ENCODE measurements around the gene BAG2. TPM values are rescaled to one million over a fixed set of nuclear protein-coding genes. Genes with fewer than 3 reads are reported as not detected.

BAG2 gene
- total RNA-seq, 4 donors from 2014 or later, result 1.6 to 3.3 (median 2.1) TPM

DNA sequence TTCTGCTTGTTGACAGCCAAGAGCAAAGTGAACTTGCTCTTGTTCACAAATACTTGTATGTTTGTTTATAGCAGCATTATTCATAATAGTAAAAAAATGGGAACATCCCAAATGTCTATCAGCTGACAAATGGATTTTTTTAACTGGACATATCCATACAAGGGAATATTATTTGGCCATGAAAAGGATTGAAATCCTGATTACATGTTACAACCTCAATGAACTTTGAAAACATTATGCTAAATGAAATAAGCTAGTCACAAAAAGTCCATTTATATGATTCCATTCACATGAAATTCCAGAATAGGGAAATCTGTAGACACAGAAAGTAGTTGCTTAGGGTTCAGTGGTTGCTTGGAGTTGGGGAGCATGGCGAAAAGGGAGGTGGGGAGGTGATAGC lies 28.4 kb upstream of the BAG2 start:
- Histone ChIP-seq H3K9me3 (no peaks in the 10 kb centered on the region), H3K27me3 (no peaks in the 10 kb centered on the region), H3K4me1 (no peaks in the 10 kb centered on the region), H3K4me3 (no peak overlapping the region), H3K27ac (no peak overlapping the region), H3K36me3 (peaks cover 0 to 36% (median 0%) of the 10 kb centered on the region in 3 donors)
- no peak for DNase-seq
- no peak for TF ChIP-seq POLR2A (IDR thresholded peaks at IDR 0.05)
- TF ChIP-seq, protein P1, sequence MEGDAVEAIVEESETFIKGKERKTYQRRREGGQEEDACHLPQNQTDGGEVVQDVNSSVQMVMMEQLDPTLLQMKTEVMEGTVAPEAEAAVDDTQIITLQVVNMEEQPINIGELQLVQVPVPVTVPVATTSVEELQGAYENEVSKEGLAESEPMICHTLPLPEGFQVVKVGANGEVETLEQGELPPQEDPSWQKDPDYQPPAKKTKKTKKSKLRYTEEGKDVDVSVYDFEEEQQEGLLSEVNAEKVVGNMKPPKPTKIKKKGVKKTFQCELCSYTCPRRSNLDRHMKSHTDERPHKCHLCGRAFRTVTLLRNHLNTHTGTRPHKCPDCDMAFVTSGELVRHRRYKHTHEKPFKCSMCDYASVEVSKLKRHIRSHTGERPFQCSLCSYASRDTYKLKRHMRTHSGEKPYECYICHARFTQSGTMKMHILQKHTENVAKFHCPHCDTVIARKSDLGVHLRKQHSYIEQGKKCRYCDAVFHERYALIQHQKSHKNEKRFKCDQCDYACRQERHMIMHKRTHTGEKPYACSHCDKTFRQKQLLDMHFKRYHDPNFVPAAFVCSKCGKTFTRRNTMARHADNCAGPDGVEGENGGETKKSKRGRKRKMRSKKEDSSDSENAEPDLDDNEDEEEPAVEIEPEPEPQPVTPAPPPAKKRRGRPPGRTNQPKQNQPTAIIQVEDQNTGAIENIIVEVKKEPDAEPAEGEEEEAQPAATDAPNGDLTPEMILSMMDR (IDR thresholded peaks at IDR 0.05), result no peak

DNA sequence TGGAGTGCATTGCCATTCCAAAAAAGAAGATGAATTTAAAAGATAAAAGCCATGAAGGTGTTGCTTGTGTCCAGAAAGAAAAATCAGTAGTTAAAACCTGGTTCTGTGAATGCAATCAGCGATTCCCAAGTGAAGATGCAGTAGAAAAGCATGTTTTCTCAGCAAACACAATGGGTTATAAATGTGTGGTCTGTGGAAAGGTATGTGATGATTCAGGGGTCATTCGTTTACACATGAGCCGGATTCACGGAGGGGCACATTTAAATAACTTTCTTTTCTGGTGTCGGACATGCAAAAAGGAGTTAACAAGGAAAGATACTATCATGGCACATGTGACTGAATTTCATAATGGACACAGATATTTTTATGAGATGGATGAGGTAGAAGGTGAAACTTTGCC lies 24.7 kb upstream of the BAG2 start:
- no peaks in the 10 kb centered on the region for H3K27me3 ChIP-seq
- no peak for TF ChIP-seq POLR2A (IDR thresholded peaks at IDR 0.05)
- TF ChIP-seq, protein P1 (IDR thresholded peaks at IDR 0.05), result no peak
- H3K4me1 ChIP-seq, result no peaks in the 10 kb centered on the region
- no peak overlapping the region for H3K4me3 ChIP-seq
- no peaks in the 10 kb centered on the region for H3K9me3 ChIP-seq
- no peak for DNase-seq
- H3K27ac ChIP-seq, result no peak overlapping the region
- peaks cover 0 to 39% (median 0%) of the 10 kb centered on the region in 3 donors for H3K36me3 ChIP-seq

DNA sequence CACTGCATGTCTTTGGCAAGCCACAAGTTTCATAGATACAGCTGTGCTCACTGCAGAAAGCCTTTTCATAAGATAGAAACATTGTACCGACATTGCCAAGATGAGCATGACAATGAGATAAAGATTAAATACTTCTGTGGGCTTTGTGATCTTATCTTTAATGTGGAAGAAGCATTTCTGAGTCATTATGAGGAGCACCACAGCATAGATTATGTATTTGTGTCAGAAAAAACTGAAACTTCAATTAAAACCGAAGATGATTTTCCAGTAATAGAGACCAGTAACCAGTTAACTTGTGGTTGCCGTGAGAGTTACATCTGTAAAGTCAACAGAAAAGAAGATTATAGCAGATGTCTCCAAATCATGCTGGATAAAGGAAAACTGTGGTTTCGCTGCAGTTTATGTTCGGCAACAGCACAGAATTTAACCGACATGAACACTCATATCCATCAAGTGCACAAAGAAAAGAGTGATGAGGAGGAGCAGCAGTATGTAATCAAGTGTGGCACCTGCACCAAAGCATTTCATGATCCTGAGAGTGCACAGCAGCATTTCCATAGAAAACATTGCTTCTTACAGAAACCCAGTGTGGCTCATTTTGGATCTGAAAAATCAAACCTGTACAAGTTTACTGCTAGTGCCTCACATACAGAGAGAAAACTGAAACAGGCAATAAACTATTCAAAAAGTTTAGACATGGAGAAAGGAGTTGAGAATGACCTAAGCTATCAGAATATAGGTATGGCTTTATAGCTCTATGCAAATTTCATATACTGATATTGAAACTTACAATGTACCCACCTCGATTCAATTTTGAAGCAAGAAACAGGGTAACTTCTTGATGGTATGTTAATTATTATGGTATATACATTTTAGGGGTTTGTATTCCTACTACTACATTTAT lies 23.9 kb upstream of the BAG2 start:
- Histone ChIP-seq H3K36me3 (peaks cover 0 to 43% (median 0%) of the 10 kb centered on the region in 3 donors), H3K27me3 (no peaks in the 10 kb centered on the region), H3K27ac (no peak overlapping the region), H3K4me1 (no peaks in the 10 kb centered on the region), H3K4me3 (no peak overlapping the region), H3K9me3 (no peaks in the 10 kb centered on the region)
- TF ChIP-seq POLR2A (IDR thresholded peaks at IDR 0.05), result no peak
- TF ChIP-seq, protein P1 (IDR thresholded peaks at IDR 0.05), result no peak
- no peak for DNase-seq

DNA sequence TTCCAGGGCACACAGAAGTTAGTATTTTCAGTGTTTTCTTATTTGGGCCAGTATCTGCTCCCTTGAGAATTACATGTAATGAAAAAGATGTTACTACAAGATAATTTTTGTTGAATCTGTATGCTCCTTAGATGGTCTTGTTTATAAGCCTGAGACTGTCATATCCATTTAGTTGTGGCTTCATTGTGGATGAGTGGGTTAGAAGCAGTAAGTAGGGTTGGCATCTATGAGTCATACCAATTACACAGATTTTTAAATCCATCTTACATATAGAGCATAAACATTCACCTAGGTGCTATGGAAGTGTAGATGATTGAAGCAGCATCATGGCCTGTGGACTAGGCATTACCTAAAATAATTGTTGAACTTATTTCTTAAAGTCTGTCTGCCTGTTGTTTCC lies 13.5 kb upstream of the BAG2 start:
- TF ChIP-seq POLR2A (IDR thresholded peaks at IDR 0.05), result no peak
- TF ChIP-seq, protein P1 (IDR thresholded peaks at IDR 0.05), result no peak
- no peaks in the 10 kb centered on the region for H3K27me3 ChIP-seq

DNA sequence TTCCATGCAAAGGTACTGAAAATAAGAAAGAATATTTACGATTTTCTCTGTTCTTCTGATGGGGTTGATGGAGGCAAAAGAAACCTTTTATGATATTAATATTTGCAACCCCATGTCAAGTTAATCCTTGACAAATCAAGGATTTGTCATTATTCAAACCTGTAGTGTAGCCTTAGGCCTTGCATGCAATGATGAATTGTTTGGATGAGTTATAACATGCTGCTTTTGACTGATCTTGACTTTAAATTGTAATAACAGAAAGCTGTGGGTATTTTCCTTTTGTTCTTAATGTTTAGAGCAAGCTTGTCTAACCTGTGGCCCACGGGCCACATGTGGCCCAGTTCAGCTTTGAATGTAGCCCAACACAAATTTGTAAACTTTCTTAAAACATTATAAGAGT lies 13.0 kb upstream of the BAG2 start:
- H3K36me3 ChIP-seq, result peaks cover 0 to 32% (median 0%) of the 10 kb centered on the region in 3 donors
- no peak overlapping the region for H3K27ac ChIP-seq
- H3K4me1 ChIP-seq, result no peaks in the 10 kb centered on the region
- H3K9me3 ChIP-seq, result no peaks in the 10 kb centered on the region
- H3K4me3 ChIP-seq, result no peak overlapping the region
- no peak for TF ChIP-seq POLR2A (IDR thresholded peaks at IDR 0.05)
- TF ChIP-seq, protein P1 (IDR thresholded peaks at IDR 0.05), result no peak
- H3K27me3 ChIP-seq, result no peaks in the 10 kb centered on the region
- no peak for DNase-seq

More for the DNA sequence above, 13.5 kb upstream of the BAG2 start:
- Histone ChIP-seq H3K4me1 (no peaks in the 10 kb centered on the region), H3K27ac (no peak overlapping the region), H3K9me3 (no peaks in the 10 kb centered on the region), H3K36me3 (peaks cover 0 to 32% (median 0%) of the 10 kb centered on the region in 3 donors), H3K4me3 (no peak overlapping the region)
- no peak for DNase-seq
